MM.1S (cell line): ENCODE results near the gene ENTPD6.

Experiments used
- DNase-seq: peaks from one replicate; pipeline ENCODE4 v3.0.0-alpha.2; 2015
- H2AFZ ChIP-seq: fragments of 300-600 bp; sonication (generic); 2 replicates; pipeline ENCODE4 v1.6.0; 2016; ENCODE audit warnings: antibody characterized with exemption, low read length
- H3F3A ChIP-seq: fragments of 300-600 bp; sonication (generic); 2 replicates; pipeline ENCODE4 v1.6.1; 2016; ENCODE audit warnings: mild to moderate bottlenecking, antibody characterized with exemption, low read length, moderate library complexity, mixed read lengths; ENCODE audit not compliant: insufficient read depth
- H3K27ac ChIP-seq: fragments of 300-600 bp; sonication (generic); 2 replicates; pipeline ENCODE4 v1.5.1; 2016; ENCODE audit warnings: mild to moderate bottlenecking, low read length
- H3K27me3 ChIP-seq: fragments of 300-600 bp; sonication (generic); replicated peaks from 2 replicates; pipeline ENCODE4 v1.6.0; 2016; ENCODE audit warnings: low read length; ENCODE audit not compliant: insufficient read depth
- H3K36me3 ChIP-seq: fragments of 300-600 bp; sonication (generic); replicated peaks from 2 replicates; pipeline ENCODE4 v1.6.1; 2016; ENCODE audit warnings: mild to moderate bottlenecking, low read length, mixed read lengths; ENCODE audit not compliant: insufficient read depth
- H3K4me1 ChIP-seq: fragments of 300-600 bp; sonication (generic); 2 replicates; pipeline ENCODE4 v1.6.1; 2016; ENCODE audit warnings: low read length, mixed read lengths
- H3K4me2 ChIP-seq: fragments of 300-600 bp; sonication (generic); 2 replicates; pipeline ENCODE4 v1.6.0; 2016; ENCODE audit warnings: low read depth, low read length
- H3K4me3 ChIP-seq: fragments of 300-600 bp; sonication (generic); 2 replicates; pipeline ENCODE4 v1.5.1; 2016; ENCODE audit warnings: low read length, mixed read lengths
- H3K79me2 ChIP-seq: fragments of 300-600 bp; sonication (generic); 2 replicates; pipeline ENCODE4 v1.6.1; 2016; ENCODE audit warnings: mixed run types, low read length, mixed read lengths
- H3K9ac ChIP-seq: fragments of 300-600 bp; sonication (generic); 2 replicates; pipeline ENCODE4 v1.6.1; 2016; ENCODE audit warnings: low read length, mixed read lengths
- H3K9me2 ChIP-seq: fragments of 300-600 bp; sonication (generic); replicated peaks from 2 replicates; pipeline ENCODE4 v1.6.1; 2016; ENCODE audit warnings: mild to moderate bottlenecking, low read length, mixed read lengths; ENCODE audit not compliant: insufficient read depth
- H3K9me3 ChIP-seq: fragments of 300-600 bp; sonication (generic); replicated peaks from 2 replicates; pipeline ENCODE4 v1.6.1; 2016; ENCODE audit warnings: mild to moderate bottlenecking, low read length, mixed read lengths; ENCODE audit not compliant: insufficient read depth
- H4K20me1 ChIP-seq: fragments of 300-600 bp; sonication (generic); 2 replicates; pipeline ENCODE4 v1.6.1; 2016; ENCODE audit warnings: mild to moderate bottlenecking, low read length, moderate library complexity, mixed read lengths; ENCODE audit not compliant: insufficient read depth
- CTCF ChIP-seq: fragments of 300-600 bp; sonication (generic); IDR thresholded peaks from 2 replicates; pipeline ENCODE4 v1.5.1; 2016; ENCODE audit warnings: antibody characterized with exemption, low read length, mixed read lengths
- EZH2 ChIP-seq: fragments of 300-600 bp; sonication (generic); optimal IDR thresholded peaks from 2 replicates; pipeline ENCODE3; 2017; ENCODE audit warnings: low read depth, mild to moderate bottlenecking, antibody characterized with exemption, low read length, mixed read lengths
- EZH2phosphoT487 ChIP-seq: fragments of 300-600 bp; sonication (generic); IDR thresholded peaks from 2 replicates; pipeline ENCODE4 v1.6.1; 2018; ENCODE audit warnings: antibody characterized with exemption, low read length

Gene ENTPD6

GRCh38 chr20:25188218-25188617 is 7.3 kb upstream of the ENTPD6 start:
- no peaks in the 10 kb centered on the region for H3K4me1 ChIP-seq
- no peak overlapping the region for H3K27ac ChIP-seq
- H3K4me3 ChIP-seq: no peak overlapping the region
- H3K9me3 ChIP-seq: no peaks in the 10 kb centered on the region
- no peak overlapping the region for H3K9ac ChIP-seq
- no peak for TF ChIP-seq EZH2
- no peak for TF ChIP-seq CTCF
- no peak for TF ChIP-seq EZH2phosphoT487
- no peak for DNase-seq
- no peaks in the 10 kb centered on the region for H3K36me3 ChIP-seq
- no peaks in the 10 kb centered on the region for H3K79me2 ChIP-seq
- no peak overlapping the region for H3K4me2 ChIP-seq
- no peaks in the 10 kb centered on the region for H3F3A ChIP-seq
- no peaks in the 10 kb centered on the region for H3K9me2 ChIP-seq
- no peaks in the 10 kb centered on the region for H3K27me3 ChIP-seq
- no peaks in the 10 kb centered on the region; the same call in 1 of the 2 replicates for H4K20me1 ChIP-seq
- no peak overlapping the region for H2AFZ ChIP-seq

GRCh38 chr20:25191051-25191450 is 4.5 kb upstream of the ENTPD6 start:
- DNase-seq: no peak
- no peak for TF ChIP-seq EZH2phosphoT487
- no peak for TF ChIP-seq CTCF
- no peak for TF ChIP-seq EZH2
- Histone ChIP-seq H3K4me2 (no peak overlapping the region), H3F3A (peaks cover 5% of the 10 kb centered on the region; the same call in 1 of the 2 replicates), H3K9ac (no peak overlapping the region), H3K27ac (no peak overlapping the region), H3K9me3 (no peaks in the 10 kb centered on the region), H3K9me2 (no peaks in the 10 kb centered on the region), H3K4me1 (no peaks in the 10 kb centered on the region), H2AFZ (no peak overlapping the region), H3K36me3 (no peaks in the 10 kb centered on the region), H3K27me3 (no peaks in the 10 kb centered on the region), H3K79me2 (peaks cover 6% of the 10 kb centered on the region), H4K20me1 (no peaks in the 10 kb centered on the region; the same call in 1 of the 2 replicates), H3K4me3 (no peak overlapping the region)

- no peak overlapping the region for H3K9ac ChIP-seq
- no peaks in the 10 kb centered on the region for H3K4me1 ChIP-seq
- peaks cover 12% of the 10 kb centered on the region for H3F3A ChIP-seq
- H2AFZ ChIP-seq: no peak overlapping the region
- no peak for TF ChIP-seq EZH2
- TF ChIP-seq EZH2phosphoT487: no peak
- TF ChIP-seq CTCF: no peak
- H3K36me3 ChIP-seq: no peaks in the 10 kb centered on the region
- no peaks in the 10 kb centered on the region; the same call in 1 of the 2 replicates for H4K20me1 ChIP-seq
- no peak overlapping the region for H3K27ac ChIP-seq
- no peak overlapping the region for H3K4me3 ChIP-seq
- H3K9me2 ChIP-seq: no peaks in the 10 kb centered on the region
- H3K27me3 ChIP-seq: no peaks in the 10 kb centered on the region
- no peak for DNase-seq
- H3K4me2 ChIP-seq: no peak overlapping the region
- H3K9me3 ChIP-seq: no peaks in the 10 kb centered on the region
- H3K79me2 ChIP-seq: peaks cover 12% of the 10 kb centered on the region
These were observed 3.8 kb upstream of the ENTPD6 start for GRCh38 chr20:25191689-25192088.
